Endodermal cell (in vitro differentiated cells): Measurements from ENCODE around the gene FAM156A. TPM values are rescaled to one million over a fixed set of nuclear protein-coding genes. Genes with fewer than 3 reads are reported as not detected.
"Not testable (repeated sequence)": the region's sequence is repeated elsewhere in the genome, so short reads cannot be mapped to it uniquely, and the experiment has no call there.

Source experiments
- DNase-seq: peaks from one replicate; pipeline ENCODE4 v3.0.0-alpha.2; 2017
- H3K27ac ChIP-seq: 2 replicates; pipeline ENCODE4 v1.5.1; 2013; ENCODE audit warnings: mild to moderate bottlenecking, low read depth, low read length, moderate library complexity
- H3K27me3 ChIP-seq: 2 replicates; pipeline ENCODE4 v1.6.1; 2013; ENCODE audit warnings: mild to moderate bottlenecking, low read length, moderate library complexity; ENCODE audit not compliant: insufficient read depth, control insufficient read depth, poor library complexity, severe bottlenecking
- H3K36me3 ChIP-seq: 2 replicates; pipeline ENCODE4 v1.7.0; 2013; ENCODE audit warnings: mild to moderate bottlenecking, low read length, moderate library complexity; ENCODE audit not compliant: control insufficient read depth, insufficient read depth
- H3K4me1 ChIP-seq: one replicate; pipeline ENCODE4 v1.7.0; 2013; ENCODE audit warnings: low read length; ENCODE audit not compliant: control insufficient read depth, insufficient read depth
- H3K4me3 ChIP-seq: 2 replicates; pipeline ENCODE4 v1.5.1; 2013; ENCODE audit warnings: mild to moderate bottlenecking, low read length, moderate library complexity
- H3K9ac ChIP-seq: 2 replicates; pipeline ENCODE4 v1.6.1; 2013; ENCODE audit warnings: mild to moderate bottlenecking, low read length, moderate library complexity; ENCODE audit not compliant: poor library complexity, severe bottlenecking; ENCODE audit errors: extremely low read depth
- H3K9me3 ChIP-seq: 2 replicates; pipeline ENCODE4 v1.6.1; 2013; ENCODE audit warnings: mild to moderate bottlenecking, low read length, moderate library complexity; ENCODE audit not compliant: control insufficient read depth
- H3K27ac Mint-ChIP-seq: 2 replicates; pipeline ENCODE4 v1.8.0; 2020; ENCODE audit warnings: mixed read lengths
- H3K27me3 Mint-ChIP-seq: 2 replicates; pipeline ENCODE4 v1.8.0; 2021; ENCODE audit warnings: mild to moderate bottlenecking, mixed read lengths; ENCODE audit not compliant: insufficient read depth
- H3K36me3 Mint-ChIP-seq: 2 replicates; pipeline ENCODE4 v1.8.0; 2020; ENCODE audit warnings: low read depth, mixed read lengths
- H3K4me1 Mint-ChIP-seq: 2 replicates; pipeline ENCODE4 v1.8.0; 2020; ENCODE audit warnings: mixed read lengths
- H3K4me3 Mint-ChIP-seq: 2 replicates; pipeline ENCODE4 v1.8.0; 2020; ENCODE audit warnings: mild to moderate bottlenecking, moderate library complexity, mixed read lengths
- H3K9me3 Mint-ChIP-seq: 2 replicates; pipeline ENCODE4 v1.8.0; 2020; ENCODE audit warnings: mild to moderate bottlenecking, mixed read lengths
- CTCF ChIP-seq: fragments of 200-600 bp; sonication (generic); conservative IDR thresholded peaks from 2 replicates; pipeline ENCODE4 v1.5.0; 2021; ENCODE audit warnings: antibody characterized with exemption, mild to moderate bottlenecking
- WGBS, 2 experiments: methylation state at CpG; one replicate each; pipeline versions ENCODE4 v1.1.5 to v1.1.7; 2013; ENCODE audit warnings: missing lambda C conversion rate in 2 of 2, mixed read lengths in 1 of 2; ENCODE audit not compliant: insufficient coverage in 1 of 2, insufficient read length in 1 of 2; 5-methylcytosine and 5-hydroxymethylcytosine counted together
- total RNA-seq, 2 donors: library from RNA; stranded (reverse); fragmentation: NEBNext Ultra II Directional in 1 of 2; extraction: Animal tissue kit (Norgen Biotek cat#: 25700) in 1 of 2; gene quantifications; 2 replicates in 1 of 2; 3 replicates in 1 of 2; pipeline ENCODE4 v1.2.1, GENCODE V29; 2021

The FAM156A gene
- total RNA-seq, 2 donors from 2014 or later: 14.0 to 21.6 TPM

DNA sequence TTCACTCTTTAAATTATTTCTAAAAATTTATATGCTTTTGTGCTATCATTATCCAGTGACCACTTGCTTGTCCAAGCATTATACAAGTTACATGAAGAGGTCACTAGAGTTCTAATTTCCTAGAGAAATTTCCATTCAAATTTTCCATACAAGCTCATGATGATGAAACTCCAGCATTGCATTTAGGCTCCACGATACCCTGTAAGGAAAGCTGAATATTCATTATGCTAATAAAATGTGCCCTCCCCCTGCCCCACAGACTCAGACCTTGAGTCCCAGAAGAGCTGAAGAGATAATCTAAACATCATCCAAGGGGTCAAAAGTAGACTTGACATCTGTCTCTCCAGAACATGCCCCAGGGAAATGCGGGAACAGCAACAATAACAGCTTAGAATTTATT lies 19.6 kb upstream of the FAM156A start:
- DNase-seq: no peak
- 100% methylated on average over 1 of the region's 2 CpGs for WGBS, 2 experiments
- Mint-ChIP-seq H3K4me3 (no peak overlapping the region), H3K36me3 (no peaks in the 10 kb centered on the region), H3K27ac (no peak overlapping the region), H3K4me1 (peaks cover 6% of the 10 kb centered on the region), H3K9me3 (peaks cover 46% of the 10 kb centered on the region), H3K27me3 (no peaks in the 10 kb centered on the region)
- Histone ChIP-seq H3K36me3 (no peaks in the 10 kb centered on the region), H3K9ac (no peak overlapping the region), H3K27ac (no peak overlapping the region), H3K9me3 (no peaks in the 10 kb centered on the region), H3K27me3 (no peaks in the 10 kb centered on the region), H3K4me1 (no peaks in the 10 kb centered on the region), H3K4me3 (no peak overlapping the region)
- TF ChIP-seq CTCF: no peak

DNA sequence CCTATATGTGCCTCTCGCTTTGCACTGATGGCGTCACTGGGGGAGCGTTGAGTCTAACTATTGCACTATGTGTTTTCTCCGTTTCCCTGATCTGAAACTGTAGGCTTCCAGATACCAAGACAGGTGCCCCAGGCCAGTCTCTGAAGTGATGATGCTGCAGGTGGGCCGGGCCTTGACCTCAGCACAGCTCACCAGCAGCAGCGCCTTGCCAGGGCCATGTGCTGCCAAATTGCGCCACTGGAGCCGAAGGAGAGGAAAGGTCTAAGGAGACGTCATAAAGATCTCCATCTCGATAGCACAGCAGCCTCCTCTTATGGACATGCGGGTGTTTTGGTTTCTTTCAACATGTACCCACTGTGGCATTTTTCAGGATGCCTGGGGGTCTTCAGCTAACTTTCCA lies 17.3 kb upstream of the FAM156A start:
- not testable (repeated sequence) for H3K36me3 Mint-ChIP-seq, H3K4me3 ChIP-seq, H3K9ac ChIP-seq, H3K9me3 ChIP-seq, H3K27ac ChIP-seq, H3K27ac Mint-ChIP-seq, DNase-seq, H3K4me1 Mint-ChIP-seq, H3K27me3 ChIP-seq, H3K36me3 ChIP-seq, H3K4me1 ChIP-seq, H3K27me3 Mint-ChIP-seq, H3K4me3 Mint-ChIP-seq
- peaks cover 36% of the 10 kb centered on the region for H3K9me3 Mint-ChIP-seq
- WGBS, 2 experiments: 90% methylated on average over 5 of the region's 11 CpGs; no CpG with 5 or more reads in 1 of the 2 experiments

DNA sequence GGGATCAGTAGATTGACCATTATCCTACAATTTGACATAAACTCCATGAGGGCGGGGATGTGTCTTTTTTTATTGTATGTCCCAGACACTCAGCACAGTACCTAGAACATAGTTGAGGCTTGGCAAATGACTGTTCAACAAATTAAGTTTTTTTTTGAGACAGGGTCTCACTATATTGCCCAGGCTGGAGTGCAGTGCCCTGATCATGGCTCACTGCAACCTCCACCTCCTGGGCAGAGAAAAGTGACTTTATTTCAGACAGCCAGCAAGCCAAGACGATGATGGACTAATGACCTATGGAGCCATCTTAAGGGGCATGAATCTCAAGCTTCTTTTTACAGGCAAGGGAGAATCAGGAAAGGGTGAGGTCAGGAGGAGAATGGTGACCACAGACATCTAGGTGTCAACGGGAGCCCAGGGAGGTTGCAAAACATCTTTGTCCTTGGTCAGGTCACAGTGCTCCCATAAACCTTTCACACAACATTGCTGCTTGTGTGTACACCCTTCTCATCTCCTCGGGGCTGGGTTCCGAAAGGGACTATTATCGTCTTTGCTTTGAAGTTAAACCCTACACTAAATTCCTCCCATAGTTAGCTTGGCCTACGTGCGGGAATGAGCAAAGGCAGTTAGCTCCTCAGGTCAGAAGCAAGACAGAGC lies 16.1 kb upstream of the FAM156A start:
- 100% methylated on average over 5 of the region's 8 CpGs; no CpG with 5 or more reads in 1 of the 2 experiments for WGBS, 2 experiments

DNA sequence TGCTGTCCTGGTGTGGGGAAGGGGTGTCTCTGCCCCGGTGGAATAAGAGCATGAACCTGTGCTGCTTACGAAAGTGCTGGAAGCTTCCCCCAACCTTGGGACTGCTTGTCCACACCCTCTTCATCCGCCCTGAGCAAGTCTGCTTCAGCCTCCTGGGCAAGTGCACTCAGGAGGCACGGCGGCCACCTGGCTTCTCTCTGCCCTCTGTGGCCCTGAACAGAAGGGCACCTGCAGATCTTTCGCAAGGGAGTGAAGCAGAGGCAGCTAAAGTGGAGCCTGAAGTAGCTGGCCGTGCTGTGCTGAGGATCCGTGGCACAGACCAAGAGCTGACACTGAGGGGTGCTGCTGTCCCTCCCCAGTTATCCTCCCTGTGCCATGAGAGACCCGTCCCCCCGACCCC lies 9.6 kb upstream of the FAM156A start:
- H3K27ac Mint-ChIP-seq: not testable (repeated sequence)

More for the DNA sequence above, 16.1 kb upstream of the FAM156A start:
- not testable (repeated sequence) for H3K9ac ChIP-seq, DNase-seq, H3K36me3 ChIP-seq, H3K4me1 Mint-ChIP-seq, H3K9me3 ChIP-seq, H3K27ac Mint-ChIP-seq, H3K4me3 ChIP-seq, H3K36me3 Mint-ChIP-seq, H3K4me3 Mint-ChIP-seq, H3K27me3 ChIP-seq, H3K27me3 Mint-ChIP-seq, H3K27ac ChIP-seq, H3K4me1 ChIP-seq
- H3K9me3 Mint-ChIP-seq: peaks cover 28% of the 10 kb centered on the region

GRCh38 chrX:52966993-52967738 lies 8.8 kb upstream of the FAM156A start:
- not testable (repeated sequence) for H3K9ac ChIP-seq, H3K9me3 Mint-ChIP-seq, H3K36me3 ChIP-seq, H3K4me3 Mint-ChIP-seq, H3K4me1 Mint-ChIP-seq, DNase-seq, H3K9me3 ChIP-seq, H3K27ac ChIP-seq, H3K36me3 Mint-ChIP-seq, H3K27me3 Mint-ChIP-seq, H3K4me3 ChIP-seq, H3K27ac Mint-ChIP-seq, H3K27me3 ChIP-seq, H3K4me1 ChIP-seq
- no CpG with 5 or more reads among the region's 16 CpGs for WGBS, 2 experiments

More for the DNA sequence above, 9.6 kb upstream of the FAM156A start:
- H3K9ac ChIP-seq, H3K27me3 Mint-ChIP-seq, H3K36me3 Mint-ChIP-seq, H3K36me3 ChIP-seq, H3K4me1 Mint-ChIP-seq, DNase-seq, H3K9me3 Mint-ChIP-seq, H3K4me3 Mint-ChIP-seq, H3K27ac ChIP-seq, H3K4me1 ChIP-seq, H3K27me3 ChIP-seq, H3K4me3 ChIP-seq, H3K9me3 ChIP-seq: not testable (repeated sequence)
- WGBS, 2 experiments: no CpG with 5 or more reads among the region's 10 CpGs

DNA sequence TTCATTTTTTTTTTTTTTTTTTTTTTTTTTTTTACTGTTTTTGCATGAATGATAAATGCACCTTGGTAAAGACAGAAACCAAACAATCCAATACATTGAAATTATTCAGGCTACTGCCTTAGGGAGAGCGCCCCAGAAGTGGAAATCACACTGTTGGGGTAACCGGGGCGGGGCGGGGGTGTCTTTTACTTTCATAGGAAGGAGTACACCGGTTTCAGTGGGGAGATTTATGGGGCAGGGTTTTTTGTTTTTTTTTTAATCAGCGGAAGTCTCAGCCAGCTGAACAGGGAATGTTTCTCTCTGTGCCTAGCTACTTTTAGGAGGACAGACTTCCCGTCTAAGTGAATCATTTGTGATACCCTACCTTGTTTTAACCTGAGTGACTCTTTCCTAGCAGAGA lies 643 bp upstream of the FAM156A start:
- DNase-seq, H3K4me3 Mint-ChIP-seq, H3K9me3 Mint-ChIP-seq, H3K4me3 ChIP-seq, H3K27me3 Mint-ChIP-seq, H3K27me3 ChIP-seq, H3K9me3 ChIP-seq, H3K9ac ChIP-seq, H3K4me1 Mint-ChIP-seq, H3K36me3 Mint-ChIP-seq, H3K27ac ChIP-seq, H3K36me3 ChIP-seq, H3K27ac Mint-ChIP-seq, H3K4me1 ChIP-seq: not testable (repeated sequence)
- WGBS, 2 experiments: no CpG with 5 or more reads among the region's 7 CpGs
